K562 (cell line): ENCODE results near the gene GABRB1. TPM values are rescaled to one million over a fixed set of nuclear protein-coding genes. Genes with fewer than 3 reads are reported as not detected.

ENCODE experiments used
- CBFA2T3 ChIP-seq: fragments of 450-650 bp; IDR thresholded peaks from 2 replicates; pipeline ENCODE4 v1.6.1; 2017
- CBX1 ChIP-seq: sonication (generic); IDR thresholded peaks from 2 replicates; pipeline ENCODE4 v1.6.1; 2016; ENCODE audit warnings: antibody characterized with exemption, low read depth, mild to moderate bottlenecking
- DIDO1 ChIP-seq: fragments of 450-650 bp; IDR thresholded peaks from 2 replicates; pipeline ENCODE4 v1.6.1; 2016; ENCODE audit warnings: low read depth, missing biosample characterization, missing genetic modification characterization
- E2F3 ChIP-seq: fragments of 250-450 bp; sonication (Bioruptor Pico); IDR thresholded peaks from 2 replicates; pipeline ENCODE4 v1.4.0; 2020; ENCODE audit warnings: mild to moderate bottlenecking
- FOS ChIP-seq: IDR thresholded peaks from 3 replicates; pipeline ENCODE4 v1.6.1; 2011; ENCODE audit not compliant: insufficient read length; ENCODE audit errors: extremely low read depth
- KLF1 ChIP-seq: fragments of 450-650 bp; IDR thresholded peaks from 2 replicates; pipeline ENCODE4 v1.6.1; 2016; ENCODE audit warnings: missing genetic modification characterization, missing compliant biosample characterization
- NBN ChIP-seq: fragments of 450-650 bp; IDR thresholded peaks from 2 replicates; pipeline ENCODE4 v1.6.1; 2016; ENCODE audit warnings: low read depth, mild to moderate bottlenecking
- NRF1 ChIP-seq, 2 experiments: fragments of 450-650 bp; IDR thresholded peaks in 1 of 2; conservative IDR thresholded peaks in 1 of 2; 2 replicates each; pipeline ENCODE4 v1.6.1; 2014; ENCODE audit warnings: mild to moderate bottlenecking in 2 of 2
- PHF20 ChIP-seq: fragments of 450-650 bp; IDR thresholded peaks from 2 replicates; pipeline ENCODE4 v1.6.1; 2018; ENCODE audit not compliant: partially characterized antibody
- SOX6 ChIP-seq: fragments of 450-650 bp; IDR thresholded peaks from 2 replicates; pipeline ENCODE4 v1.6.1; 2014; ENCODE audit warnings: mild to moderate bottlenecking
- ZNF253 ChIP-seq: fragments of 250-450 bp; sonication (Bioruptor Pico); conservative IDR thresholded peaks from 2 replicates; pipeline ENCODE4 v1.6.1; 2021; ENCODE audit warnings: mild to moderate bottlenecking
- ZNF3 ChIP-seq: fragments of 250-450 bp; sonication (Bioruptor Pico); IDR thresholded peaks from 2 replicates; pipeline ENCODE4 v1.5.0; 2021; ENCODE audit warnings: mild to moderate bottlenecking, moderate library complexity
- polyA plus RNA-seq, 8 experiments: library from polyadenylated mRNA; depleted of rRNA in 4 of 8; stranded (reverse) in 5 of 8; unstranded in 3 of 8; fragments of >200 nt; fragmentation: Nextera tagmentation in 2 of 8; fragmentation: Illumina TruSeq in 1 of 8; extraction: Ambion mirVana in 2 of 8; extraction: Trizol in 1 of 8; gene quantifications; 2 replicates each; pipeline versions ENCODE4 v1.2.1 to v1.2.3, GENCODE V29; 2011 to 2014; ENCODE audit warnings: inconsistent platforms in 1 of 8, missing spikeins in 1 of 8
- total RNA-seq, 7 experiments: library from RNA; depleted of rRNA in 6 of 7; stranded (reverse); fragments of >200 nt in 6 of 7; fragmentation: Illumina TruSeq in 2 of 7; extraction: Trizol in 2 of 7; gene quantifications; 2 replicates each; pipeline versions ENCODE4 v1.2.1 to v1.2.3, GENCODE V29; 2011 to 2021; ENCODE audit warnings: low replicate concordance in 1 of 7
- TF ChIP-seq, protein P1 (sequence below): IDR thresholded peaks from 2 replicates; pipeline ENCODE4 v1.6.1; 2014; ENCODE audit warnings: antibody characterized with exemption
- TF ChIP-seq, protein P2 (sequence below): sonication (generic); formaldehyde crosslinking; IDR thresholded peaks from 2 replicates; pipeline ENCODE4 v1.8.0; 2023; ENCODE audit warnings: missing genetic modification reagents, mild to moderate bottlenecking, borderline replicate concordance
- TF ChIP-seq, protein P3 (sequence below), 2 experiments: IDR thresholded peaks; 2 replicates each; pipeline ENCODE4 v1.6.1; 2011; ENCODE audit warnings: borderline replicate concordance in 1 of 2, control low read depth in 1 of 2, low read depth in 1 of 2, low read length in 1 of 2, mild to moderate bottlenecking in 1 of 2, mixed read lengths in 1 of 2, moderate library complexity in 1 of 2; ENCODE audit not compliant: insufficient read depth in 1 of 2, insufficient read length in 1 of 2, poor library complexity in 1 of 2, severe bottlenecking in 1 of 2; ENCODE audit errors: extremely low read depth in 1 of 2
- TF ChIP-seq, protein P4 (sequence below): sonication (generic); formaldehyde crosslinking; IDR thresholded peaks from 2 replicates; pipeline ENCODE4 v1.5.0; 2020; ENCODE audit warnings: missing genetic modification reagents

The GABRB1 gene
- total and polyA plus RNA-seq, 9 of the 15 experiments (the other 6 are each of a cell fraction or from before 2014, with no cell fraction given), result not detected

DNA sequence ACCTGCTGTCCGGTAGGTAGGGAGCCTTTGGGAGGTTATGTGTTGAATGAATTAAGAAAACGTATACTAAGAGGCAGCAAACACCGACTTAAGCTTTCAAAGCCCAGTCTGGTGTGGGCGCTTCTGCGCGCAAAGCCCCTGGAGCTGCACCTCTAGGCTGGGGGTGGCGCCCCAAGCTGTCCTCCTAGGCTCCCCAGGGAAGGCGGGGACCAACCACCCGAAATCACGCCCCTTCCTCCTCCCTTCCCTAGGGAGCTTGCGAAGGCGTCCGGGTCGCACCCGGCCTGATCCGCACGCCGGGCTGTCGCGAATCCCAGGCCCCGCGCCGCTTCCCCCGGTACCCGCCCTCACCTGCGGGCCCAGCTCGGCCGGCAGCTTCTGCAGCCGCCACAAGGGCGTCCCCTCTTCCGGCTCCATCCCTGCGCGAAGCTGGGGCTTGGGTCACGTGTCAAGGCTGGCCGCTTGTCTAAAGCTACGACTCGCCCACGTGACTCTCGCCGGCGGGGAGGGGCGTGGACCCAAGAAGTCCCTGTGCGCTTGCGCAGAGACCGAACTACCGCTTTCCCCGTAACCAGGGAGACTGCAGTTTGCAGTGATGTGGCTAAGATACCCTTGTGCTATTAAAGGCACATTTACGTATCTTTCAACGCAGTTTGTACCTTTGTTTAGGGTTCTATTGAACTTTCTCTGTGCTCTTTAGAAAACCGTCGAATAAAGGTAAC, 432.0 kb downstream of the GABRB1 start, which contains the start of gene COMMD8 (continued):
- TF ChIP-seq, protein P1, sequence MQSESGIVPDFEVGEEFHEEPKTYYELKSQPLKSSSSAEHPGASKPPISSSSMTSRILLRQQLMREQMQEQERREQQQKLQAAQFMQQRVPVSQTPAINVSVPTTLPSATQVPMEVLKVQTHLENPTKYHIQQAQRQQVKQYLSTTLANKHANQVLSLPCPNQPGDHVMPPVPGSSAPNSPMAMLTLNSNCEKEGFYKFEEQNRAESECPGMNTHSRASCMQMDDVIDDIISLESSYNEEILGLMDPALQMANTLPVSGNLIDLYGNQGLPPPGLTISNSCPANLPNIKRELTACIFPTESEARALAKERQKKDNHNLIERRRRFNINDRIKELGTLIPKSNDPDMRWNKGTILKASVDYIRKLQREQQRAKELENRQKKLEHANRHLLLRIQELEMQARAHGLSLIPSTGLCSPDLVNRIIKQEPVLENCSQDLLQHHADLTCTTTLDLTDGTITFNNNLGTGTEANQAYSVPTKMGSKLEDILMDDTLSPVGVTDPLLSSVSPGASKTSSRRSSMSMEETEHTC, result peak; percentile 50; the same call in 1 of the 2 replicates
- TF ChIP-seq CBX1, result peak; percentile 79
- TF ChIP-seq, protein P2, sequence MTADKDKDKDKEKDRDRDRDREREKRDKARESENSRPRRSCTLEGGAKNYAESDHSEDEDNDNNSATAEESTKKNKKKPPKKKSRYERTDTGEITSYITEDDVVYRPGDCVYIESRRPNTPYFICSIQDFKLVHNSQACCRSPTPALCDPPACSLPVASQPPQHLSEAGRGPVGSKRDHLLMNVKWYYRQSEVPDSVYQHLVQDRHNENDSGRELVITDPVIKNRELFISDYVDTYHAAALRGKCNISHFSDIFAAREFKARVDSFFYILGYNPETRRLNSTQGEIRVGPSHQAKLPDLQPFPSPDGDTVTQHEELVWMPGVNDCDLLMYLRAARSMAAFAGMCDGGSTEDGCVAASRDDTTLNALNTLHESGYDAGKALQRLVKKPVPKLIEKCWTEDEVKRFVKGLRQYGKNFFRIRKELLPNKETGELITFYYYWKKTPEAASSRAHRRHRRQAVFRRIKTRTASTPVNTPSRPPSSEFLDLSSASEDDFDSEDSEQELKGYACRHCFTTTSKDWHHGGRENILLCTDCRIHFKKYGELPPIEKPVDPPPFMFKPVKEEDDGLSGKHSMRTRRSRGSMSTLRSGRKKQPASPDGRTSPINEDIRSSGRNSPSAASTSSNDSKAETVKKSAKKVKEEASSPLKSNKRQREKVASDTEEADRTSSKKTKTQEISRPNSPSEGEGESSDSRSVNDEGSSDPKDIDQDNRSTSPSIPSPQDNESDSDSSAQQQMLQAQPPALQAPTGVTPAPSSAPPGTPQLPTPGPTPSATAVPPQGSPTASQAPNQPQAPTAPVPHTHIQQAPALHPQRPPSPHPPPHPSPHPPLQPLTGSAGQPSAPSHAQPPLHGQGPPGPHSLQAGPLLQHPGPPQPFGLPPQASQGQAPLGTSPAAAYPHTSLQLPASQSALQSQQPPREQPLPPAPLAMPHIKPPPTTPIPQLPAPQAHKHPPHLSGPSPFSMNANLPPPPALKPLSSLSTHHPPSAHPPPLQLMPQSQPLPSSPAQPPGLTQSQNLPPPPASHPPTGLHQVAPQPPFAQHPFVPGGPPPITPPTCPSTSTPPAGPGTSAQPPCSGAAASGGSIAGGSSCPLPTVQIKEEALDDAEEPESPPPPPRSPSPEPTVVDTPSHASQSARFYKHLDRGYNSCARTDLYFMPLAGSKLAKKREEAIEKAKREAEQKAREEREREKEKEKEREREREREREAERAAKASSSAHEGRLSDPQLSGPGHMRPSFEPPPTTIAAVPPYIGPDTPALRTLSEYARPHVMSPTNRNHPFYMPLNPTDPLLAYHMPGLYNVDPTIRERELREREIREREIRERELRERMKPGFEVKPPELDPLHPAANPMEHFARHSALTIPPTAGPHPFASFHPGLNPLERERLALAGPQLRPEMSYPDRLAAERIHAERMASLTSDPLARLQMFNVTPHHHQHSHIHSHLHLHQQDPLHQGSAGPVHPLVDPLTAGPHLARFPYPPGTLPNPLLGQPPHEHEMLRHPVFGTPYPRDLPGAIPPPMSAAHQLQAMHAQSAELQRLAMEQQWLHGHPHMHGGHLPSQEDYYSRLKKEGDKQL (CRISPR knock-in tag), result no peak
- TF ChIP-seq E2F3 (CRISPR knock-in tag), result no peak
- TF ChIP-seq KLF1 (tag), result peak; percentile 83; the same call in 1 of the 2 replicates
- TF ChIP-seq, protein P3, sequence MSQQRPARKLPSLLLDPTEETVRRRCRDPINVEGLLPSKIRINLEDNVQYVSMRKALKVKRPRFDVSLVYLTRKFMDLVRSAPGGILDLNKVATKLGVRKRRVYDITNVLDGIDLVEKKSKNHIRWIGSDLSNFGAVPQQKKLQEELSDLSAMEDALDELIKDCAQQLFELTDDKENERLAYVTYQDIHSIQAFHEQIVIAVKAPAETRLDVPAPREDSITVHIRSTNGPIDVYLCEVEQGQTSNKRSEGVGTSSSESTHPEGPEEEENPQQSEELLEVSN (IDR thresholded peaks at IDR 0.05; ENCODE audit: borderline replicate concordance in 1 of 2, extremely low read depth in 1 of 2, insufficient read depth in 1 of 2, insufficient read length in 1 of 2, low read depth in 1 of 2, low read length in 1 of 2, poor library complexity in 1 of 2, severe bottlenecking in 1 of 2), result peak; percentile 50 to 81
- TF ChIP-seq ZNF3 (CRISPR knock-in tag), result no peak
- peak; percentile 98 for TF ChIP-seq NRF1 (conservative IDR thresholded peaks at IDR 0.05 in 1 of 2, IDR thresholded peaks at IDR 0.05 in 1 of 2)
- no peak for TF ChIP-seq ZNF253
- TF ChIP-seq SOX6, result 0 out of 2 replicates have a peak, but pooled peaks have one; percentile 25
- peak; percentile 62; the same call in 1 of the 2 replicates for TF ChIP-seq NBN
- peak; percentile 48; the same call in 1 of the 2 replicates for TF ChIP-seq DIDO1 (tag)
- peak; percentile 73 for TF ChIP-seq FOS
- TF ChIP-seq, protein P4, sequence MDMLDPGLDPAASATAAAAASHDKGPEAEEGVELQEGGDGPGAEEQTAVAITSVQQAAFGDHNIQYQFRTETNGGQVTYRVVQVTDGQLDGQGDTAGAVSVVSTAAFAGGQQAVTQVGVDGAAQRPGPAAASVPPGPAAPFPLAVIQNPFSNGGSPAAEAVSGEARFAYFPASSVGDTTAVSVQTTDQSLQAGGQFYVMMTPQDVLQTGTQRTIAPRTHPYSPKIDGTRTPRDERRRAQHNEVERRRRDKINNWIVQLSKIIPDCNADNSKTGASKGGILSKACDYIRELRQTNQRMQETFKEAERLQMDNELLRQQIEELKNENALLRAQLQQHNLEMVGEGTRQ (CRISPR knock-in tag), result peak; percentile 100
- TF ChIP-seq PHF20, result peak; percentile 85
- TF ChIP-seq CBFA2T3, result 0 out of 2 replicates have a peak, but pooled peaks have one; percentile 12
